Measurements from ENCODE around the gene INMT.
A peak's percentile ranks its signal among the peaks of the same experiment; 100 is the strongest.

Gene INMT

DNA sequence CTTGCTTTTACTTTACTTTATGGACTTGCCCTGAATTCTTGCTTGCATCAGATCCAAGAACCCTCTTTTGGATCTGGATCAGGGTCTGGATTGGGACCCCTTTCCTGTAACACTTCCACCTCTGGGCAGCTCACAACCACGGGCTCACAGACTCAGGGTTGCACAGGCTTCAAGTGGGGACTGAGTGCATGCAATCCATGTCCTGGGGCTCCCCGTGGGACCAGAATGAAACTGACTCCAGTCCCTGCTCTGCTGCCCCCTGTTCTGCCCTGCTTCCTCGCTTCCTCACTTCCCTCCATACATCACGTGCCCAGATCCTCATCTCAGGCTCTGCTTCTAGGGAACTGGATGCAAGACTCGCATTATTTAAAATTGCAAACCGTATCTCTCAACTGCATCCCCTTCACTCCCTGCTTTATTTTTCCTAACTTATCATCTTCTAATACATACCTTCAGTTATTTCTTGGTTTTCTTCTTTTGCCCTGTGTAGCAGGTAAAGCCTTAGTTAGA lies 23.3 kb upstream of the INMT start:
- DNase-seq (ENCODE audit: low read depth) = no peak

DNA sequence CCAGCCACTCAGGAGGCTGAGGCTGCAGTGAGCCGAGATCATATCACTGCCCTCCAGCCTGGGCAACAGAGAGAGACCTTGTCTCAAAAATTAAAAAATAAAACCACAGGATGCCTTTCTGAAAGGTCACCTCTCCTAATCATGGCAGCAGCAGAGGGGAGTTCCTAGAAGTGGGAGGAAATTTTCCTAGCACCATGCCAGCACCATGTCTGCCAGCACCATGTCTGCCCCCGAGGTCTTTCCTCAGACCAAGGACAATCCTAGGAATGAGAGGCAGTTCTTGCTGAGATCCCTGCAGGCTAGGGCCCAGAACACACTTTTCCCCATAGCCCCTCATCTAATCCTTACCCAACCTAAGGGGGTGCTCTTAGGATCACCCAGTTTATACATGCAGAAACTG lies 22.3 kb upstream of the INMT start:
- no peak for DNase-seq (ENCODE audit: low read depth)

DNA sequence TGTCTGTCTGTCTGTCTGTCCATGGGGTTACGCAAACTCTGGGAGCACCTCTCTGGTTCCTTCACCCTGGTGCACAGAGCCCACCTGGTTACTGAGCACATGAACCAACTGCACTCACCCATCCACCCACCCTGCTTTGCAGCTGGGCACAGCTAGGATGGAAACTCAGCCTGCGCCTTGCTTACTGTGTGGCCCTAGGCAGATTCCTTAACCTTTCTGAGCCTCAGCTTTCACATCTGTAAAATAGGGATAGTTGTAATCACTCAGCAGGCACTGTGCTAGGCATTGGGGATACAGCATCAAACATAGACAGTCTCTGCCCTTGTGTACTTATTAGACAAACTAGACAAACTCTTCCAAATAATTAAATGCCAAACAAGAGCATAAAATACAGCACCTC lies 21.8 kb upstream of the INMT start:
- no peak for DNase-seq (ENCODE audit: low read depth)

DNA sequence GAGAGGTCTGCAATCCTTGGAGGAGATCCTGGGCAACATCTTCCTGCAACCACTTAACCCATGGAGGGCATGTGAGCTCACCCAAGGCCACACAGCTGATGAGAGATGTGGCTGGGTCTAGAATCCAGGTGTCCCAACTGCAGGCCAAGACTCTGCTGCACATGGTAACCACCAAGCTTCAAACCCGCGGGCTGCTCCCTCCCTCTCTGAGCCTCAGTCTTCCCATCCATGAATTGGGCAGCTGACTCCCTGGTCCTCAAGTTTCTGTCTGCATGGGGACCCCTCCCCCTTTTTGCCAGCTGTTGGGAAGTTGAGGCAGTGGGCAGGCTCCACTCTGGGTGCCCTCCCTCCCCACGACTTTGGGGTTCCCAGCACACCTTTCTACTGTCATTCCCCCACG lies 20.9 kb upstream of the INMT start:
- no peak for DNase-seq (ENCODE audit: low read depth)

DNA sequence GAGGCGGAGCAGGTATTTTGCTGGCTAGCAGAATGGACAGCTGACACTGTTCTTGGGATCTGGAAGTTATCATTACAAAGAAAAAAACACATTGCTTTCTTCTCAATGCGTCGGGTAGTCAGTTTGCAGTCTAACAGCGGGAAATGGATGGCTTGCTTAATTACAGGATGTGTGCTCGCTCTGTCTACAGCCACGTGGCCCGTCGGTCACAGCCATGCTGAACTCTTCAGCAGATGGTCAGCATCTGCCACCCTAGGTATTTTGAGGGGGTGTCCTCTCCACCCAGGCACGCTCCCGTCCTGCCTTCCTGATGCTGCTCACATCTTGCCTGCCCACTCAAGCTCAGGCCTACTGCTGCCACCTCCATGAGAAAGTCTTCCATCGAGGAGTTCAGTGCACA lies 20.4 kb upstream of the INMT start:
- DNase-seq (ENCODE audit: low read depth) = no peak

DNA sequence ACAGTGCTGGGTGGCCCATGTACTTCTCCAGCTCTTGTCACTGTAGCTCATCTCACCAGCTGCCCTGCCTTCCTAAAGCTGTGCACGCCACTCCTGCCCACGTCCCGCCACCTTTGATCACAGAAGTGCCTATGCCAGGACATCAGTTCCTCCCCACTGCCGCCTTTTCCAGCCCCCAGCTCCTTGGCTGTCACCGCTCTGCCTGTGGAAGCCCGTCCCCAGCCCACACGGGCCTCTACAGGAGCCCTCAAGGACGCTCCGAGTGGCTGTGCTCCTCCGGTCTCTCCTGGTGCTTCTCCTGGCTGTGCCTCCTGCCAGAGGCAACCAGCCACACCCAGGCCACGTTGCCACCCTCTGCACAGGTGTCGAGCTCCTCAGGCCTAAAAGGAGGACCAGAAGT lies 19.3 kb upstream of the INMT start:
- DNase-seq (ENCODE audit: low read depth) = no peak

DNA sequence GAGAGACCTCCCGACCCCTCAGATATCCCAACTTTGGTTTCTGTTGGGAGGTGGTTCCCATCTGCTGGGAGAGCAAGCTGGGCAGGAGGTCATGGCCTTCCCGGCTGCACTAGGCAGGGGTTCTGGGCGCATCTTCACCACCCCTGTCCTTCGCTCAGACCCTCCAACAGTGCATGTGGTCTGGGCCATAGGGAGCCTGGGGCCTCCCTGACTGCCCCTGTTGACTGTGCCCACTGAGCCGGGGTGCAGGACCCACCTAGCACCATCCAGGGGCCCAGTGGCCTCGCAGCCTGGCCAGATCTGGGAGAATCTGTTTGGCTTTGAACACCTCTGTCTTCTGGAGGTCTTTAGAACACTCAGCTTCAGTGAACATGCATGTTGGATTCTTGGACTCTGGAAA lies 18.7 kb upstream of the INMT start:
- no peak for DNase-seq (ENCODE audit: low read depth)

DNA sequence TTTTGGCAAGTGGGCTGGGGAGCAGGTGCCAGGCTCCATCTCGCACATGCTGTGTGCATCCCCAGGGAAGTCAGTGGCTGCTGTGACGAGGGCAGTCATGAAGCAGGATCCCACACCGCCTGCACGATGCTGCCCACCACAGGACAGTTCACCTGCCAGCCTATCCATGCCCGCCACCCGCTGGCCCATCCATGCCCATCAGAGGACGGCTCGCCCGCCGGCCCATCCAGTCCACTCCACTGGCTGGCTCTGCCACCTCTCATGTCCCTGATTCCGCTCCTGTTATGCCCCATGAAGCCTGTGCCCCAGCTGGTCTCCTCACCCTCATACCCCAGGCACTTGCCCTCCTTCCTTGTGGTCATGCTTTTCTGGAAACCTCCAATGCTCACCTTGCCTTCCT lies 18.2 kb upstream of the INMT start:
- DNase-seq (ENCODE audit: low read depth) = no peak

DNA sequence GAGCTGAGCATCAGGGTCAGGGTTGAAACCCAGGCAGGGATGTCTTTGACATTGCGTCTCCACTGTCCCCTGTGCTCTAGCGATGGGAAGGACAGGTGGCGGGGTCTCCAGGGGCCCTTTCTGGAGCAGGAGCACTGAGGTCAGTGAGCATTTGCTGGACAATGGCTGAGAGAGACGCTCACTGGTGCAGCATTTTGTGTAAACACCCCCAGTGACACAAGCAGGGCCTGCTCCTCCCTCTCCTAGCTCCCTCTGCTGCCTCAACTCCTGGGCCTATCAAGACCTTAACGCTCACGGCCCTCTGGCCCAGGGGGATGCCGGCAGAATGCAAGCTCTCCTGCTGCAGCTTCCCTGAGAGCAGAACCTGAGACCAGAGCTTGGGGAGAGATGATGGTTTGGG lies 17.4 kb upstream of the INMT start:
- DNase-seq (ENCODE audit: low read depth) = no peak

DNA sequence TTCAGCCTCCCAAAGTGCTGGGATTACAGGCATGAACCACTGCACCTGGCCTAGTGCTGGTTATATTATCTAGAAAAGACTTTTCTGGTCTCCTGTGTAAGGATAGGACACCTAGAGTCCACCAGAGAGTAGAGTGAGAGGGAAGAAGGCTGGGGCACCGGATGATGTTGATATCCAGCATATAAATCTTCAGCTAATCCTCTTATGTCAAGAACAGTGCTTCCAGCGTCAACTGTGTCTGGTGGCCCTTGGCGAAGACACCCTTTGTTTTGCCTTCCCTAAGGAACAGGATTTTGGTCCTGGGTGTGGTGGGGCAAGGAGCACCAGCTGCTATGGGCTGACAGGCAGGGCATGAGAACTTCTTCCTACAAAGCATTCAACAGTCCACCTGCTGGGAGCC lies 16.3 kb upstream of the INMT start:
- DNase-seq (ENCODE audit: low read depth) = no peak

DNA sequence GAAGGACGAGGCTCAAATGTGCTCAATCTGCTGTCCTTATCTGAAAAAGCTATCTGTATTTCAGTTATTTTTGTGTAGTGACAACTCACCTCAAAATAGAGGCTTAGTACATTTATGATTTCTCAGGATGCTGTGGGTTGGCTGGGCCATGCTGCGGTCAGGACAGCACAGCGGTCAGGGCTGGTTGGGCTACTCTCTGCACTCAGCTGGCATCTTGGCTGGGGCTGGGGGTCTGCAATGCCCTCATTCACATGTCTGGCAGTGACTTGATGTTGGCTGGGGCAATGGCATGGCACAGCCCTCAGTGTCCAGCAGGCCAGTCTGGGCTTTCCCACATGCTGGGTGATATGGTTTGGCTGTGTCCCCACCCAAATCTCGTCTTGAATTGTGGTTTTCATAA lies 15.6 kb upstream of the INMT start:
- no peak for DNase-seq (ENCODE audit: low read depth)

DNA sequence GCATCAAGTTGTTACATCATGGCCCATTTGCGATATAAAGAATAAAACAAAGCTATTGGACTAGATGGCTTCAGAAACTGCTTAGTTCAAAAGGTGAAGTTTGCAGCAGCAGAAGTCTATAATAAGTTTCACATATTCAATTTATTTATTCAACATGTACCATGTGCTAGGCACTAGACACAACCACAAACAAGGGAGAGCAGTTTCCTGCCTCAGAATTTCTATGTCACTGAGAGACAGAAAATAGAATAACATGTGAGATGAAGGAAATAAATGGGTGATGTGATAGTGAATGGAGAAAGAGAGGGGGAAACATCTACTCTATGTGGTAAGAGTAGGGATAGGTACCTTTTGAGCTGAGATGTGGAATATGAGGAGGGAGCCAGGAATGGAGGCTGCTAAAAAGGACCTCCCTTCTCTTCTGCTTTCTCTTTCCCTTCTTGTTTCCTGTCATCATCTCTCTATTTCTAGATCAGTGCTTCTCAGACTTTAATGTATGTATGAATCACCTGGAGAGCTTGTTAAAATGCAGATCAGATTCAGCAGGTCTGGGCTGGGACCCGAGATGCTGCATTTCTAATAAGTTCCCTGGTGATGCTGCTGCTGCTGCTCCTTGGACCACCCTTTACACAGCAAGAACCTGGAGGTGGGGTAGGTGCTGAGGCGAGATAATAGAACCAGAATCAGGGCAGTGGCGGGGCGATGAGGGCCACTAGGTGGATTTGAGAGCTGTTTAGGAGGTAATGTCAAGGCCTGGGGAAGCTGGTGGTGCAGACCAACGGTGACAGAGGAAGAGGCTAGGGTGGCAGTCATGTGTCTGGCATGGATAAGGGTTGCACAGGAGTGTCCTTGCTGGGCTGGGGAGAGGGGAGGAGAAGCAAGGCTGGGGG lies 13.7 kb upstream of the INMT start:
- no peak for DNase-seq (ENCODE audit: low read depth)

DNA sequence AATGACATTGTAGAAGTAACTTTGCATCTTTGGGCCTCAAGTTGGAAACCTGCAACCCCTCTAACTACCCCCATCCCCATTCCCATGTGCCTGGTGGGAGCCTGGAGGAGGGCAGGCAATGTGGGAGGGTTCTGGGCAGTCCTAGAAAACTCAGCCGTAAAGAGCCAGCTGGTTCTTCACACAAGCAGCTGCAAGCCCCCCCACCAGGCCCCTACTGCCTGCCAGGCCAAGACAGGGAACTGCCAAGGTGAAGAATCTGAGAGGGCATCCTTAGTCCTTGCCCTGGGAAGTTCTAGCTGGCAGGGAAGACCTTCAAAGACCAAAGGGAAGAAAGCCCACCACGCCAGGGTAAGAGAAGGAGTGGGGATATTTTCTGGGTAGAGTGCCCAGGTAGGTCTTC lies 12.2 kb upstream of the INMT start:
- no peak for DNase-seq (ENCODE audit: low read depth)

DNA sequence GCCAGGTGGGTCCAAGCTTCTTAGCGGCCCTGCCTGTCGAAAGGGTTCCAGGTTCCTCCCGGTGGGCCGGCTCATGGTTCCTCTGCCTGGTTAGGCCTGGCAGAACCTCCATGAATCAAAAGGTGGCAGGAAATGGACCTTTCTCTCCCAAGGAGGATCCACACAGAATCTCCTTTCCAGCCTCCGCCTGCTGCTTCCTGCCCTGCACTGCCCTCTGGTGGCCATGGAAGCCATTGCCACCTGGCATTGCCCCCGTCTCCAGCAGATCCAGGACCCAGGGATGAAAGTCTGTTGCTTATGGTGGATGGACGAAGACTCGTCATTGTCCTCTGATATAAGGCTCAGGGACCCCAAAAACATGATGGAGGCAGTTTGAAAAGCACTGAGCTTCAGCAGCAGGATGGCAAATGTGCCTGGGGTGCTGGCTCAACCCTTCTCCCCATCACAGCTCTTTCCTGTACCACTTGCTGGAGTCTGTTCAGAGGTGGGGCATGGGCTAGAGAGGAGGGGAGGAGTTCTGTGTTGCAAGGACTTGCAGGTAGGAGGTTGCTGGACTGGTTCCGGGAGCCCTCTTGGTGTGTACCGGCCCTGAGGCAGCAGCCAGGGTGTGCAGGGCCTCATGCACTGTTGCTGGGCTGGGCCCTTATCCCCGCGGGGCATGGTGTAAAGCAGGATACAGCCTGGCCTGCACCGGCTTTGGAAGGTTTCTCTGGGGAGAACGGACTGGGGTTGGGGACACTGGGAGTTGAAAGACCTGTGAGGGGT lies 11.3 kb upstream of the INMT start:
- peak; percentile 56 for DNase-seq (ENCODE audit: low read depth)

DNA sequence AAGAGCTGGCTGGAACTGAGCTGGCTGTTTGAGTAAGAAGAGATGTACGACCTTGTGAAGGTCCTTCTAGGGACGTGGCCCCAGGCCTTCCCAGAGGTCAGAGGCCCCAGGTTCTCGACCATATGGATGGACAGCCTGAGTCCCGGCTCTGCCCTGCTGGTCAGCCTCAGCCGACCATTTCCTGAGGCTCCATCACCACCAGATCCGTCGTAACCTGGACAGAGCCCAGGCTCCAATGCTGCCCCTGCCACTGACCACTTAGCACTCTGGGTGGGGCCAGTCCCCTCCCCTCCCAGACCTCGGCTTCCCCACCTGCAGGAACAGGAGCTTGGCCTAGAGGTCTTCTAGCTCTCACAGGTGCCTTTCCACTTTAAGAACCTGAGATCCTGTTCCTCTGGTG lies 10.6 kb upstream of the INMT start:
- no peak for DNase-seq (ENCODE audit: low read depth)

DNA sequence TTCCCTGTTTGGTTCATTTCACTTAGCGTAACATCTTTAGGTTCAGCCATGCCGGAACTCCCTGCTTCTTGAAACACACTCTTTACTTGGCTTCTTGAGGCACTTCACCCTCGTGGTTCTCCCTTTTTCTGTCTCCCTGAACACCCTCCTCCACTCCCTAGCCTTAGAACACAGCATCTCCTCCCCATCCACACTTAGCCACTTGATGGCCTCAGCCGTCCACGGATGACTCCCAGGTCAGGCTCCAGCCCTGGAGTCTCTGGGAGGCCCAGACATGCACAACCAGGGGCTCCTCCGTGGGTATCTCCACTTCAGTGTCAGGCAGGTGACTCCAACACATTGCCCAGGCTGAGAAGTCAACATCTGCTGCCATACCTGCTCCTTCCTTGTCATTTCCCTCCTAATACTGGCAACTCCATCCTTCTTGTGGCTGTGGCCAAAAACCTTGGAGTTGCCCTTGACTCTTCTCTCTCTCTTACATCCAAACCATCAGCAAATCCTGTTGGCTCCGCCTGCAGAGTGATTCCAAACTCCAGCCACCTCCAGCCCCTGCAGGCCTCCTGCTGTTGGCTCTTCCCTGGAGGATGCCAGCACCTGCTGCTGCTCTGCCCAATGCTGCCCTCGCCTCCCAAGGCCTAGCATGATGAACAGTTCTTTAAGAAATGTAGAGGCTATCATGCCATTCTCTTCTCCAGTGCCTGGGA lies 8.4 kb upstream of the INMT start:
- no peak for DNase-seq (ENCODE audit: low read depth)

DNA sequence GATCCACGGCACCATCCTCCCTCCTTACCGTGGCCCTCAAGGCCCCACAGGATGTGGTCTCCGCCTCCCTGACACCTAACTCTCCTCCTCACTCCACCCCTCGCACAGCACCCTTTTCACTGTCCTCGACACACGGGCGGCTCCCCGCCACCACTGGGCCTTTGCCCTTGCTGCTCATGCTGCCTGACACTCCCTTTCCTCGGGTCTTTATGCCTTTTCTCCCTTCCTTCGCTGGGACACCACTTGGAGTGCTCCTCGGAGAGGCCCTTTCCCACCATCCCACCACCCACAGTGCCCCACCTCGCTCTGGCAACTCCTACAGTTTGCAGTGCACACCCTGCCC lies 7.9 kb upstream of the INMT start:
- no peak for DNase-seq (ENCODE audit: low read depth)

DNA sequence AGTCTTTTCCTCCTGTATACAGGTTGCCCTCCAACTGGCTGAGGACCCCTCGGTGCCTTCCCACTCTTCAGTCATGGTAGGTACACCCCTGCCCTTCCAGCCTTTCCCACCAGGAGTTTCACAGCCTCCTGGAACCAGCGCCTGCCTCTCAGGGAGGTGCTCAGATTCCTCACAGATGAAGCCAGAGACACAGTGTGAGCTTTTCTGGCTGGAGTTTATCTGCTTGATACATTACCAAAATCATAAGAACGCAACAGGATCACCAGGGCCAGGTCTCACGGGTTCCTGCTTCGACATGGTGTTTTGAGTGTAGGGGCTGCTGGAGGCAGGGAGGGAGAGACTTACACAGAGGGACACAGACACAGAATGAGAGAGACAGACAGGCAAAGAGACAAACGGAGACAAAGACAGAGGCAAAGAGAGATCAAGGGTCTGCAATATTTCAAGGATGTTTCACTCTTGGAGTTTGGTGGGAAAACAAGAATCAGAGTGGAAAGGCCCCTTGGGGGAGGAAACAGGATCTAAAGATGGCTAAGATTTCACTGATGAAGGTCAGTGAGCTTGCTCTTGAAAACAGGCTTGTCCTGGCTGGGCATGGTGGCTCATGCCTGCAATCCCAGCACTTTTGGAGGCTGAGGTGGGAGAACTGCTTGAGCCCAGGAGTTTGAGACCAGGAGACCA lies 6.5 kb upstream of the INMT start:
- no peak for DNase-seq (ENCODE audit: low read depth)

DNA sequence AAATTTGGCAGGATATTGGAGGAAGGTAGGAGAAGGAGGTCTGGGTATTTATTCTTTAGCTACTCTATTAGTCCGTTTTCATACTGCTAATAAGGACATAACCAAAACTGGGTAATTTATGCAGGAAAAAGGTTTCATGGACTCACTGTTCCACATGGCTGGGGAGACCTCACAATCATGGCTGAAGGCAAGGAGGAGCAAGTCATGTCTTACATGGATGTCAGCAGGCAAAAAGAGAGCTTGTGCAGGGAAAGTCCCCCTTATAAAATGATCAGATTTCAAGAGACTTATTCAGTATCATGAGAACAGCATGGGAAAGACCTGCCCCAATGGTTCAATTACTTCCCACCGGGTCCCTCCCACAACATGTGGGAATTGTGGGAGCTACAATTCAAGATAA lies 1.9 kb upstream of the INMT start:
- DNase-seq (ENCODE audit: low read depth) = no peak

DNA sequence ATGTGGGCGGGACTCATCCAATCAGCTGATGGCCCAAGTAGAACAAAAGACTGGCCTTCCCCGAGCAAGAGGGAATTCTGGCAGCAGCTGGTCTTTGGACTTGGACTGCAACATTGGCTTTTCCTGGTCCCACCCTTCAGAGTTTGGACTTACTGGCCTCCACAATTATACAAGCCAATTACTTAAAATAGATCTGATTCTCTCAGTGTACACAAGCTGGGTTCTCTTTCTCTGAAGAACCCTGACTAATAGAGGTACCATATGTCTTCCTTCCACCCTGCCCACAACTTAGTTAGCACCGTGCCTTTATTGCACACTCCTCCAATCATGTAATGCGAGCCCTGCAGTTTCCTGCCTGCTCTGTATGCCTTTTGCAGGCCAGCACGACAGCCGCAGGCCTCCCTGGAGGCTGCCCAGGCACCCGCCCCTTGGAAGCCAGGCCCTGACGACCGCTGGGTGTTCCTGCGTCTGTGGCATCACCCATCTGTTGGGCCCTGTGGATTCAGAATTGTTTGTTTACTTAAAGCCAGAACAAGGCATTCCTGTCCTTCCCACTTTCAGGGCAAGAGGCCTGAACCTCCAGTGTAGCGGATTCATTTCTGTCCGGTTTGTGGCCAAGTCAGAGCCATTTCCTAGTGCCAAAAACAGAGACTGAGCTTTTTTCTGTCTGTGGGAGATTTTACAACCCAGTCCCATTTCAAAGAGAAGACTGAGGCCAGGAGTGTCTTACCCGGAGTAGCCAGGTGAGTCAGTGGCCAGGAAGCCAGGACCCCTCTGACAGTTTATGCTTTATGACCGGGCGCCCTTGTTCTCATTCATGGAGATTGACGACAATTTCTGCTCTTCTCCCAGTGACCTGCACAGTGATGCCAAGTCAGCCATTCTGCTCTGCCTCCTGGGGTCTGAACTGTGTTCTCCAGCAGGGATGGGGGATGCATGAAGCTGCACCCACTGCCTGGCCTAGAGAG lies 968 bp upstream of the INMT start:
- DNase-seq (ENCODE audit: low read depth) = no peak

DNA sequence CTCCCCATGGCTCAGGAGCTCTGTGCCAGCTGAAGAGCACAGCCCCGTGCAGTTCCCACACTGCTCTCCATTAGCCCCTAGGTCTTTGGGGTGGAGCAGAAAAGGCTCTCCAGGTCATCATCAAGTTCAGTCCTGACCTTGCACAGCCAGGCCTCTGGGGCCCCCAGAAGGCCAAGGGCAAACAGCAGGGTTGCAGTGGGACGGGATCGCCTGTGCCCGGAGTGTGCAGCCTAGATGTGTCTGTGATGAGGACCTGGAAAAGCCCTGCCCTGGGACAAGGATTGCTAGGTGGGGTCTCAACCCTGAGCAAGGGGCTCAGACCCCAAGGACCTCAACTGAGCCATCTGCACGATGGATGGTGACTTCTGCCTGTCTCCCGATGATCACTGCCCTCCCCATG lies 549 bp downstream of the INMT start:
- DNase-seq (ENCODE audit: low read depth) = no peak
